Endodermal cell (in vitro differentiated cells): ENCODE results near the gene RPS6KB2. TPM values are rescaled to one million over a fixed set of nuclear protein-coding genes. Genes with fewer than 3 reads are reported as not detected.
A peak's percentile ranks its signal among the peaks of the same experiment; 100 is the strongest.

Source experiments
- DNase-seq: peaks from one replicate; pipeline ENCODE4 v3.0.0-alpha.2; 2017
- H3K27ac ChIP-seq: 2 replicates; pipeline ENCODE4 v1.5.1; 2013; ENCODE audit warnings: mild to moderate bottlenecking, low read depth, low read length, moderate library complexity
- H3K27me3 ChIP-seq: 2 replicates; pipeline ENCODE4 v1.6.1; 2013; ENCODE audit warnings: mild to moderate bottlenecking, low read length, moderate library complexity; ENCODE audit not compliant: insufficient read depth, control insufficient read depth, poor library complexity, severe bottlenecking
- H3K36me3 ChIP-seq: 2 replicates; pipeline ENCODE4 v1.7.0; 2013; ENCODE audit warnings: mild to moderate bottlenecking, low read length, moderate library complexity; ENCODE audit not compliant: control insufficient read depth, insufficient read depth
- H3K4me1 ChIP-seq: one replicate; pipeline ENCODE4 v1.7.0; 2013; ENCODE audit warnings: low read length; ENCODE audit not compliant: control insufficient read depth, insufficient read depth
- H3K4me3 ChIP-seq: 2 replicates; pipeline ENCODE4 v1.5.1; 2013; ENCODE audit warnings: mild to moderate bottlenecking, low read length, moderate library complexity
- H3K9ac ChIP-seq: 2 replicates; pipeline ENCODE4 v1.6.1; 2013; ENCODE audit warnings: mild to moderate bottlenecking, low read length, moderate library complexity; ENCODE audit not compliant: poor library complexity, severe bottlenecking; ENCODE audit errors: extremely low read depth
- H3K9me3 ChIP-seq: 2 replicates; pipeline ENCODE4 v1.6.1; 2013; ENCODE audit warnings: mild to moderate bottlenecking, low read length, moderate library complexity; ENCODE audit not compliant: control insufficient read depth
- H3K27ac Mint-ChIP-seq: 2 replicates; pipeline ENCODE4 v1.8.0; 2020; ENCODE audit warnings: mixed read lengths
- H3K27me3 Mint-ChIP-seq: 2 replicates; pipeline ENCODE4 v1.8.0; 2021; ENCODE audit warnings: mild to moderate bottlenecking, mixed read lengths; ENCODE audit not compliant: insufficient read depth
- H3K36me3 Mint-ChIP-seq: 2 replicates; pipeline ENCODE4 v1.8.0; 2020; ENCODE audit warnings: low read depth, mixed read lengths
- H3K4me1 Mint-ChIP-seq: 2 replicates; pipeline ENCODE4 v1.8.0; 2020; ENCODE audit warnings: mixed read lengths
- H3K4me3 Mint-ChIP-seq: 2 replicates; pipeline ENCODE4 v1.8.0; 2020; ENCODE audit warnings: mild to moderate bottlenecking, moderate library complexity, mixed read lengths
- H3K9me3 Mint-ChIP-seq: 2 replicates; pipeline ENCODE4 v1.8.0; 2020; ENCODE audit warnings: mild to moderate bottlenecking, mixed read lengths
- WGBS, 2 experiments: methylation state at CpG; one replicate each; pipeline versions ENCODE4 v1.1.5 to v1.1.7; 2013; ENCODE audit warnings: missing lambda C conversion rate in 2 of 2, mixed read lengths in 1 of 2; ENCODE audit not compliant: insufficient coverage in 1 of 2, insufficient read length in 1 of 2; 5-methylcytosine and 5-hydroxymethylcytosine counted together
- total RNA-seq, 2 donors: library from RNA; stranded (reverse); fragmentation: NEBNext Ultra II Directional in 1 of 2; extraction: Animal tissue kit (Norgen Biotek cat#: 25700) in 1 of 2; gene quantifications; 2 replicates in 1 of 2; 3 replicates in 1 of 2; pipeline ENCODE4 v1.2.1, GENCODE V29; 2021
- TF ChIP-seq, protein P1 (sequence below): fragments of 200-600 bp; sonication (generic); conservative IDR thresholded peaks from 2 replicates; pipeline ENCODE4 v1.5.0; 2021; ENCODE audit warnings: antibody characterized with exemption, mild to moderate bottlenecking

Gene RPS6KB2
- total RNA-seq, 2 donors from 2014 or later = 47.0 to 51.8 TPM

DNA sequence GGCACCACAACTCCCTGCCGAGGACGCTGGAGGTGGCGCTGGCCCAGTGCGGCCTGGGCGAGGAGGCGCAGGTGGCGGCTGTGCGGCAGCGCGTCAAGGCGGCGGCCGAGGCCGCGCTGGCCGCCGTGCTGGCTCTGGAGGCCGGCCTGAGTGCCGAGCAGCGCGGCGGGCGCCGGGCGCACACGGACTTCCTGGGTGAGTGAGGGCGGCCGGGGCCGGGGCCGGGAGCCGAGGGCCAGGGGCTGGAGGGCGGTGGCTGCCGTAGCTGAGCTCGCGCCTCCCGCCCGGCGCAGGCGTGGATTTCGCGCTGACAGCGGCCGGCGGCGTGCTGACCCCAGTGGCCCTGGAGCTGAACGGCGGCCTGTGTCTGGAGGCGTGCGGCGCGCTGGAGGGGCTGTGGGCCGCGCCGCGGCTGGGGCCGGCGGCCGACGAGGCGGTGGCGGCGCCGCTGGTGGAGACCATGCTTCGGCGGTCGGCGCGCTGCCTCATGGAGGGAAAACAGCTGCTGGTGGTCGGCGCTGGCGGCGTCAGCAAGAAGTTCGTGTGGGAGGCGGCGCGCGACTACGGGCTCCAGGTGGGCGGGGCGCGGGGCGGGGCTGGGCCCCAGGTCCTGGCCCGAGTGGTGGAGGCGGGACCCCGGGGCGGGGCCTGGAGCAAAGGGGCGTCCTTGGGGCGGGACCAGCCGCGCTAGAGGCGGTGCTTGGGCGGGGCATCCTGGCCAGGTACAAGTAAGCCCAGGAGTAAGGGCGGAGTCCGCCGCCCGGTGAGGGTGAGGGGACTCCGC lies 7.5 kb upstream of the RPS6KB2 start:
- TF ChIP-seq, protein P1, sequence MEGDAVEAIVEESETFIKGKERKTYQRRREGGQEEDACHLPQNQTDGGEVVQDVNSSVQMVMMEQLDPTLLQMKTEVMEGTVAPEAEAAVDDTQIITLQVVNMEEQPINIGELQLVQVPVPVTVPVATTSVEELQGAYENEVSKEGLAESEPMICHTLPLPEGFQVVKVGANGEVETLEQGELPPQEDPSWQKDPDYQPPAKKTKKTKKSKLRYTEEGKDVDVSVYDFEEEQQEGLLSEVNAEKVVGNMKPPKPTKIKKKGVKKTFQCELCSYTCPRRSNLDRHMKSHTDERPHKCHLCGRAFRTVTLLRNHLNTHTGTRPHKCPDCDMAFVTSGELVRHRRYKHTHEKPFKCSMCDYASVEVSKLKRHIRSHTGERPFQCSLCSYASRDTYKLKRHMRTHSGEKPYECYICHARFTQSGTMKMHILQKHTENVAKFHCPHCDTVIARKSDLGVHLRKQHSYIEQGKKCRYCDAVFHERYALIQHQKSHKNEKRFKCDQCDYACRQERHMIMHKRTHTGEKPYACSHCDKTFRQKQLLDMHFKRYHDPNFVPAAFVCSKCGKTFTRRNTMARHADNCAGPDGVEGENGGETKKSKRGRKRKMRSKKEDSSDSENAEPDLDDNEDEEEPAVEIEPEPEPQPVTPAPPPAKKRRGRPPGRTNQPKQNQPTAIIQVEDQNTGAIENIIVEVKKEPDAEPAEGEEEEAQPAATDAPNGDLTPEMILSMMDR = peak; percentile 18
- H3K27ac Mint-ChIP-seq = no peak overlapping the region
- 1 to 4% methylated on average over 11 to 97 of the region's 97 CpGs for WGBS, 2 experiments

DNA sequence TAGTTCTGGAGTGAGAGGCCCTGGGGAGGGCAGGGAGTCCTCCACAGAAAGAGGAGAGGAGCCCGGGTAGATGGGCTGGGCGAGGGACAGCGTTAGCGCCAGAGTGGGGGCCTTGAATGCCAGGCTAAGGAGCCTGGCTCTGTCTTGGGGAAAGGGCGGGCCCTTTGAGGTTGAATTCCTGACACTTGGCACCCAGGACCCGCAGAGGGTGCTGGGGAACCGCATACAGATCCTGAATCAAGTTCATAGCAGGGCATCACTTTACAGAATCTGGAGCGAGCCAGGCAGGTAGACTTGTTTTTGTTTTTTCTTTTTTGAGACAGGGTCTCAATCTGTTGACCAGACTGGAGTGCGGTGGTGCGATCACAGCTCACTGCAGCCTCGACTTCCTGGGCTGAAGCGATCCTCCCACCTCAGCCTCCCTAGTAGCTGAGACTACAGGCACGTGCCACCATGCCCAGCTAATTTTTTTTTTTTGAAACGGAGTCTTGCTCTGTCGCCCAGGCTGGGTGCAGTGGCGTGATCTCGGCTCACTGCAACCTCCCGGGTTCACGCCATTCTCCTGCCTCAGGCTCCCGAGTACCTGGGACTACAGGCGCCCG lies 6.8 kb upstream of the RPS6KB2 start:
- H3K9me3 ChIP-seq = no peaks in the 10 kb centered on the region
- no peak overlapping the region for H3K27ac ChIP-seq
- DNase-seq = no peak
- no peaks in the 10 kb centered on the region for H3K36me3 ChIP-seq
- H3K27me3 ChIP-seq = peaks cover 5% of the 10 kb centered on the region
- H3K9me3 Mint-ChIP-seq = no peaks in the 10 kb centered on the region
- no peak overlapping the region for H3K9ac ChIP-seq
- no peaks in the 10 kb centered on the region for H3K4me1 ChIP-seq
- WGBS, 2 experiments = 83 to 86% methylated on average over 20 to 22 of the region's 22 CpGs
- TF ChIP-seq, protein P1 = no peak
- H3K27ac Mint-ChIP-seq = no peak overlapping the region
- H3K36me3 Mint-ChIP-seq = no peaks in the 10 kb centered on the region
- H3K4me1 Mint-ChIP-seq = peaks cover 3% of the 10 kb centered on the region
- H3K4me3 ChIP-seq = no peak overlapping the region
- H3K27me3 Mint-ChIP-seq = peaks cover 5% of the 10 kb centered on the region
- peak overlapping the region; percentile 46 for H3K4me3 Mint-ChIP-seq

More for the DNA sequence above, 7.5 kb upstream of the RPS6KB2 start:
- Histone ChIP-seq H3K9me3 (no peaks in the 10 kb centered on the region), H3K36me3 (no peaks in the 10 kb centered on the region), H3K27me3 (peaks cover 5% of the 10 kb centered on the region), H3K4me1 (no peaks in the 10 kb centered on the region), H3K9ac (peak overlapping the region; percentile 41), H3K27ac (no peak overlapping the region), H3K4me3 (peak overlapping the region; percentile 69)
- Mint-ChIP-seq H3K4me3 (peak overlapping the region; percentile 46), H3K27me3 (peaks cover 7% of the 10 kb centered on the region), H3K9me3 (no peaks in the 10 kb centered on the region), H3K36me3 (no peaks in the 10 kb centered on the region), H3K4me1 (peaks cover 10% of the 10 kb centered on the region)
- peak; percentile 100 for DNase-seq

DNA sequence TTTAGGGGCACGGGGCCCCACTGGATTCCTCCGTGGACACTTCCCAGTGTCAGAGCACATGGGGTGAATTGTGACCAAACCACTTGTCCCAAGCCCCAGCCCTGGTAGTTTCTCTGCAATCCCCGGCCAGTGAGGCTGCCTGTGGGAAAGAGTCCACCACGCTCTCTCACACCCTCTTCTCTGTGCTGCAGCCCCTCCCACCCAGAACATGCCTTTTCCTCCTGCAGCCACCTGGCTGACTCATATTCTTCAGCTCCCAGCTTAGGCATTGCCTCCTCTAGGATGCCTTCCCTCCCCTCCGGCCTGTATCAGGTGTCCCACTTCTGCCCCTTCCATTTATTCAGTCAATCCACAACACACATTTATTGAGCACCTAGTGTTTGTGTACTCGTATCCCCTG lies 5.4 kb upstream of the RPS6KB2 start:
- Mint-ChIP-seq H3K4me1 (peaks cover 3% of the 10 kb centered on the region), H3K36me3 (no peaks in the 10 kb centered on the region), H3K4me3 (no peak overlapping the region), H3K27ac (peak overlapping the region; percentile 45), H3K27me3 (peaks cover 5% of the 10 kb centered on the region), H3K9me3 (no peaks in the 10 kb centered on the region)
- WGBS, 2 experiments = 78 to 83% methylated on average over 4 to 6 of the region's 6 CpGs
- Histone ChIP-seq H3K9me3 (no peaks in the 10 kb centered on the region), H3K4me1 (peaks cover 1% of the 10 kb centered on the region), H3K27me3 (peaks cover 5% of the 10 kb centered on the region), H3K36me3 (no peaks in the 10 kb centered on the region), H3K4me3 (no peak overlapping the region), H3K9ac (no peak overlapping the region), H3K27ac (no peak overlapping the region)
- TF ChIP-seq, protein P1 = no peak
- peak; percentile 78 for DNase-seq
